K562 (cell line): Measurements from ENCODE around the gene PLCL1. TPM values are rescaled to one million over a fixed set of nuclear protein-coding genes. Genes with fewer than 3 reads are reported as not detected.

Experiments
- ATAC-seq: fragments of 200-7000 bp; cut with Tn5 transposase; 3 replicates; pipeline ENCODE4 v1.9.1; 2020; ENCODE audit warnings: moderate library complexity
- BruUV-seq: library from RNA; stranded (reverse); fragments of 400-500 nt; replicated peaks from 2 replicates; lab custom pipeline; 2021; lab: Mats Ljungman, UMichigan
- CTCF ChIA-PET: fragments of 300-600 bp; formaldehyde crosslinking; extraction: SDS; loops from one replicate; lab custom pipeline; 2021; ENCODE audit warnings: low intra/inter-chr PET ratio; lab: Yijun Ruan, JAX
- POLR2A ChIA-PET: fragments of 300-600, 350-650 bp; sonication (Branson Sonifier 250); formaldehyde crosslinking; extraction: SDS; loops from one replicate; lab custom pipeline; 2021; ENCODE audit warnings: antibody characterized with exemption, inconsistent platforms; lab: Yijun Ruan, JAX
- DNase-seq, 4 experiments: peaks; one replicate each; pipeline versions ENCODE4 v3.0.0 to v3.0.0-alpha.2; 2011 to 2018; ENCODE audit warnings: low spot score in 3 of 4, mixed read lengths in 3 of 4; ENCODE audit errors: extremely low read depth in 1 of 4
- FAIRE-seq: peaks from 2 replicates; lab custom pipeline; 2011; peaks lifted over from hg19 to GRCh38; lab: Jason Lieb, UNC
- H2AFZ ChIP-seq: 2 replicates; pipeline ENCODE4 v1.6.0; 2011; ENCODE audit warnings: low read depth, low read length, control low read depth, inconsistent platforms
- H3K27ac ChIP-seq: fragments of 200-600 bp; 3 replicates; pipeline ENCODE4 v1.8.0; 2011; ENCODE audit warnings: low read depth, mild to moderate bottlenecking, control low read depth, inconsistent platforms, low read length, moderate library complexity, mixed read lengths; ENCODE audit errors: extremely low read depth
- H3K27me3 ChIP-seq, 2 experiments: fragments of 300-600 bp in 1 of 2; 2 replicates in 1 of 2; 3 replicates in 1 of 2; pipeline versions ENCODE4 v1.6.0 to v1.8.0; 2011; ENCODE audit warnings: inconsistent platforms in 2 of 2, low read length in 2 of 2, mild to moderate bottlenecking in 1 of 2, mixed read lengths in 1 of 2, moderate library complexity in 1 of 2; ENCODE audit not compliant: control insufficient read depth in 2 of 2, insufficient read depth in 2 of 2
- H3K36me3 ChIP-seq: fragments of 300-600 bp; 3 replicates; pipeline ENCODE4 v1.8.0; 2011; ENCODE audit warnings: mild to moderate bottlenecking, low read length, inconsistent platforms; ENCODE audit not compliant: control insufficient read depth, insufficient read depth
- H3K4me1 ChIP-seq, 2 experiments: fragments of 200-600 bp in 1 of 2; replicated peaks in 1 of 2; 2 replicates in 1 of 2; 3 replicates in 1 of 2; pipeline versions ENCODE4 v1.5.1 to v1.8.0; 2011; ENCODE audit warnings: inconsistent platforms in 2 of 2, low read length in 2 of 2, mild to moderate bottlenecking in 1 of 2, mixed read lengths in 1 of 2, moderate library complexity in 1 of 2; ENCODE audit not compliant: control insufficient read depth in 2 of 2, insufficient read depth in 2 of 2
- H3K4me2 ChIP-seq: 2 replicates; pipeline ENCODE4 v1.6.1; 2011; ENCODE audit warnings: low read length, control low read depth, inconsistent platforms, mixed read lengths; ENCODE audit not compliant: insufficient read depth
- H3K4me3 ChIP-seq: fragments of 200-600 bp; sonication (generic), shearing (Covaris generic); 2 replicates; pipeline ENCODE4 v1.5.1; 2016; ENCODE audit warnings: control low read depth, inconsistent platforms
- H3K79me2 ChIP-seq: fragments of 200-600 bp; 3 replicates; pipeline ENCODE4 v1.8.0; 2011; ENCODE audit warnings: low read length, inconsistent platforms; ENCODE audit not compliant: control insufficient read depth, insufficient read depth
- H3K9ac ChIP-seq, 2 experiments: 2 replicates each; pipeline versions ENCODE4 v1.6.0 to v1.6.1; 2011; ENCODE audit warnings: low read depth in 2 of 2, low read length in 2 of 2, control low read depth in 1 of 2, inconsistent platforms in 1 of 2, mild to moderate bottlenecking in 1 of 2, mixed read lengths in 1 of 2; ENCODE audit not compliant: insufficient read depth in 1 of 2
- H3K9me1 ChIP-seq: one replicate; pipeline ENCODE4 v1.6.0; 2011; ENCODE audit warnings: inconsistent platforms, mild to moderate bottlenecking, low read length, moderate library complexity; ENCODE audit not compliant: control insufficient read depth, insufficient read depth
- H3K9me3 ChIP-seq: replicated peaks from 2 replicates; pipeline ENCODE4 v1.5.1; 2011; ENCODE audit warnings: low read depth, low read length, inconsistent platforms; ENCODE audit not compliant: control insufficient read depth, insufficient read depth
- H4K20me1 ChIP-seq: replicated peaks from 2 replicates; pipeline ENCODE4 v1.6.1; 2011; ENCODE audit warnings: low read length, inconsistent platforms, mixed read lengths; ENCODE audit not compliant: control insufficient read depth, insufficient read depth
- GTF2E2 ChIP-seq: fragments of 200-800 bp; sonication (Bioruptor generic); IDR thresholded peaks from 2 replicates; pipeline ENCODE4 v1.6.1; 2016; ENCODE audit warnings: missing genetic modification characterization, missing compliant biosample characterization
- HMBOX1 ChIP-seq: sonication (generic); IDR thresholded peaks from 2 replicates; pipeline ENCODE4 v1.6.1; 2016
- MED1 ChIP-seq: sonication (generic); formaldehyde crosslinking; IDR thresholded peaks from 2 replicates; pipeline ENCODE4 v1.8.1; 2023; ENCODE audit warnings: missing genetic modification reagents, borderline replicate concordance
- ZBTB49 ChIP-seq: sonication (generic); formaldehyde crosslinking; IDR thresholded peaks from 2 replicates; pipeline ENCODE4 v1.8.0; 2022; ENCODE audit warnings: missing genetic modification reagents, mild to moderate bottlenecking, borderline replicate concordance
- in situ Hi-C: fragments of 300-500 bp; cut with MboI; formaldehyde crosslinking; loops from 4 replicates; pipeline ENCODE4 v1.15.0; 2018; ENCODE audit warnings: inconsistent platforms, mixed read lengths
- intact Hi-C: fragments of 100-400 bp; cut with micrococcal nuclease; formaldehyde crosslinking; loops from 2 replicates; pipeline ENCODE4 v1.14.2; 2022
- polyA plus RNA-seq, 8 experiments: library from polyadenylated mRNA; depleted of rRNA in 4 of 8; stranded (reverse) in 5 of 8; unstranded in 3 of 8; fragments of >200 nt; fragmentation: Nextera tagmentation in 2 of 8; fragmentation: Illumina TruSeq in 1 of 8; extraction: Ambion mirVana in 2 of 8; extraction: Trizol in 1 of 8; gene quantifications; 2 replicates each; pipeline versions ENCODE4 v1.2.1 to v1.2.3, GENCODE V29; 2011 to 2014; ENCODE audit warnings: inconsistent platforms in 1 of 8, missing spikeins in 1 of 8
- total RNA-seq, 7 experiments: library from RNA; depleted of rRNA in 6 of 7; stranded (reverse); fragments of >200 nt in 6 of 7; fragmentation: Illumina TruSeq in 2 of 7; extraction: Trizol in 2 of 7; gene quantifications; 2 replicates each; pipeline versions ENCODE4 v1.2.1 to v1.2.3, GENCODE V29; 2011 to 2021; ENCODE audit warnings: low replicate concordance in 1 of 7
- TF ChIP-seq, protein P1 (sequence below): fragments of 450-650 bp; IDR thresholded peaks from 2 replicates; pipeline ENCODE4 v1.6.1; 2017; ENCODE audit warnings: mild to moderate bottlenecking, moderate library complexity

Gene PLCL1
- total and polyA plus RNA-seq, 9 of the 15 experiments (the other 6 are each of a cell fraction or from before 2014, with no cell fraction given): 2.0 to 17.7 (median 8.6) TPM

GRCh38 chr2:197973772-197974171 lies 169.4 kb downstream of the PLCL1 start:
- ATAC-seq (no peak), DNase-seq (no peak), FAIRE-seq (no peak)
- Histone ChIP-seq H3K9ac (no peak overlapping the region), H3K9me3 (no peaks in the 10 kb centered on the region; the same call in 1 of the 2 replicates), H2AFZ (no peak overlapping the region), H3K27me3 (no peaks in the 10 kb centered on the region), H3K4me3 (no peak overlapping the region), H3K4me1 (peaks cover 0 to 35% of the 10 kb centered on the region in 2 experiments; a peak in 4 of 5 replicates), H3K27ac (no peak overlapping the region; the same call in 2 of the 3 replicates), H3K4me2 (no peak overlapping the region), H3K36me3 (no peaks in the 10 kb centered on the region; the same call in 1 of the 3 replicates), H4K20me1 (no peaks in the 10 kb centered on the region), H3K9me1 (no peaks in the 10 kb centered on the region)
- intact Hi-C loops: no loop called here
- POLR2A ChIA-PET: interaction anchor here (1.5 kb wide), 1 partner anchor 13 kb away, joined by 3 read pairs; no protein-coding TSS in a partner anchor
- no TSS peak for BruUV-seq
- in situ Hi-C loops: no loop called here
- CTCF ChIA-PET: no interaction called here
- TF ChIP-seq MED1 (CRISPR knock-in tag) (no peak), HMBOX1 (peak; percentile 91), ZBTB49 (no peak), GTF2E2 (no peak)
- TF ChIP-seq, protein P1, sequence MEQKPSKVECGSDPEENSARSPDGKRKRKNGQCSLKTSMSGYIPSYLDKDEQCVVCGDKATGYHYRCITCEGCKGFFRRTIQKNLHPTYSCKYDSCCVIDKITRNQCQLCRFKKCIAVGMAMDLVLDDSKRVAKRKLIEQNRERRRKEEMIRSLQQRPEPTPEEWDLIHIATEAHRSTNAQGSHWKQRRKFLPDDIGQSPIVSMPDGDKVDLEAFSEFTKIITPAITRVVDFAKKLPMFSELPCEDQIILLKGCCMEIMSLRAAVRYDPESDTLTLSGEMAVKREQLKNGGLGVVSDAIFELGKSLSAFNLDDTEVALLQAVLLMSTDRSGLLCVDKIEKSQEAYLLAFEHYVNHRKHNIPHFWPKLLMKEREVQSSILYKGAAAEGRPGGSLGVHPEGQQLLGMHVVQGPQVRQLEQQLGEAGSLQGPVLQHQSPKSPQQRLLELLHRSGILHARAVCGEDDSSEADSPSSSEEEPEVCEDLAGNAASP: no peak
- TF ChIP-seq, all 486 proteins: peak for 1
- peaks cover 52% of the 10 kb centered on the region for H3K79me2 ChIP-seq
